CD4-positive, alpha-beta T cell treated with Interleukin-10 for 1 hour (primary cell): ENCODE measurements around the gene SRP19.
"Not testable (repeated sequence)": the region's sequence is repeated elsewhere in the genome, so short reads cannot be mapped to it uniquely, and the experiment has no call there.

Experiments used
- DNase-seq: peaks from one replicate; pipeline ENCODE4 v3.0.0-alpha.2; 2020

The SRP19 gene

GRCh38 chr5:112860929-112861637 is at the start of gene SRP19:
SRP19 (plus strand) TSS chr5:112861287; CDS start chr5:112861377, 90 bp downstream.
- DNase-seq: peak; percentile 94

DNA sequence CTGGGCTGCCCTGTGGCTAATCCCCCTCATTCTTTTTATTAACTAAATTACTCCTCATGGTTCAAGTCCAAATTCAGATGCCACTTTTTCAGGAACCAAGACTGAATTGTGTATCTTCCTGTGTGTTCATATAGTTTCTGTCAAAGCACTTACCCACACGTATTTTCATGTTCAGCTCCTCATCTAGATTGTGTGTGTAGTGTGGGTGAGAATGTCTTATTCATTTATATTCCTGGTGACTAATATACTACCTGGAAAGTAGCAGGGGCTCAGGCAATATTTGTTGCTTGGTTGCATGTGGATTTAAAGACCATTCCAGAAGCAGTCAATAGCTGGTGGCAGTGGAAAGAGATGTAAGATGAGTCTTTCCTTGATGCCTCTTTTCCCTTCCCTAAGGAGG is 48.5 kb upstream of the SRP19 start:
- no peak for DNase-seq

DNA sequence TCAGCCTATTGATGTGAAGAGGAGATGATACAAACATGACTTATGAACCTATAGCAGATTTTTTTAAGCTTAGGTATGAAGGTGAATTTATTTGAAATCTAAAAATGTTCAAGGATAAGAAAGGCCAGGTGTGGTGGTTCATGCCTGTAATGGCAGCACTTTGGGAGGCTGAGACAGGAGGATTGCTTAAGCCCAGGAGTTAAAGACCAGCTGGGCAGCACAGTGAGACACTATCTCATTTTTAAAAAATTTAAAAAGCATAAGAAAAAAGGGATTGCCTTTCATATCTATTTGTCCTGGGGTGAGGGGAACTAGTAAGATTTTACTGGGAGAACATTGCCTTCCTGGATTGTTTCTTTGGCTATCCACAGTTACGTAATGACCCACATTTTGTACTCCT is 40.8 kb upstream of the SRP19 start:
- no peak for DNase-seq

- no peak for DNase-seq
Observed at GRCh38 chr5:112822456-112822855, 38.6 kb upstream of the SRP19 start.

- DNase-seq: no peak
Observed at GRCh38 chr5:112823181-112823580, 37.9 kb upstream of the SRP19 start.

DNA sequence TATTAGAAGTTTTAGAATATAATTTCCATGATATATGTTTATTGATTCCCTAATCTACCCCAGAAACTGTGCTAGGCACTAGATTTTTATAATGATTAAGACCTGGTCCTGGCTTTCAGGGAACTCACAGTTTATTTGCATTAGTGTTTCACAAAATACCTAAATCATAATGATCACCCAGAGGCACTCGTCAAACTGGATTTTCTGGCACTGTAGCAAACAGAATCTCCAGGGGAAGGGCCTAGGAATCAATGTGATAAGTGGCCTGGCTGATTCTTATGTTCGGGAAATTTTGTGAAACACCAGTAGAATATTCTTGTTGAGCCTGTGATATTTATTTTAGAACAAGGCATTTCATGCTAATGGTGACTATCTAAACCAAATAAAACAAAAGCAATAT is 37.4 kb upstream of the SRP19 start:
- DNase-seq: no peak

DNA sequence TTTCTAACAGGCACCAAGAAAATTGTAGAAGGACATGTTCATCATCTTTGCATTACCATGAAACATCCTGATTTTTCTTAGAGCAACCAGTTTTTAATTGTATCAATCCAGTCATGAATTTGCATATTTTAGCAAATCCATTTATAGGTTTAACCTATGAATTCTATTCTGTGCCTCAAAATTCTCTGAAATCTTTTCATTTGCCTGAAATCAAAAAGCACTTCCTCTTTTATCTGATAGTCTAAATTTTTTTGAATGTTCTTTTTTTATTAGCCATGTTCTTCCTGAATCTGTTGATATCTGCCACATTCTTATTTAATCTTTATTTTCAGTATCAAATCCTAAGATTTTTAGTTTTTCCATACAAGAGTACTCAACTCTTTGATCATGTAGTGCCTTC is 36.9 kb upstream of the SRP19 start:
- DNase-seq: no peak

DNA sequence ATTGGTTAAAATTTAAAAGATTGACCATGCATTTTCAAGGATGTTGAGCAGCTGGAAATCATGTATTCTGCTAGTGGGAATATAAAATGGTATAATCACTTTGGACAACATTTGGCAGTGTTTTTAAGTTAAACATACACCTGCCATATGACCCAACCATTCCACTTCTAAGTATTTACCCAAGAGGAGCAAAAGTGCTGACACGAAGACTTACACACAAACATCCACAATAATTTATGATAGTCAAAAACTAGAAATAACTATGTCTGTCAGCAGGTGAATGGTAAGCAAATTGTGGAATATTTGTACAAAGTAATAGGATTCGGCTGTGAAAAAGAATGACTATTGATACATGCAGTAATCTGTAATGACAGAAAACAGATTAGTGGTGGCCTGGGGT is 30.7 kb upstream of the SRP19 start:
- DNase-seq: no peak

- no peak for DNase-seq
Observed at GRCh38 chr5:112833971-112834370, 27.1 kb upstream of the SRP19 start.

GRCh38 chr5:112844489-112844888 is 16.6 kb upstream of the SRP19 start:
- no peak for DNase-seq

- DNase-seq: no peak
Observed at GRCh38 chr5:112846556-112846955, 14.5 kb upstream of the SRP19 start.

- no peak for DNase-seq
Observed at GRCh38 chr5:112847306-112847705, 13.8 kb upstream of the SRP19 start.

- peak; percentile 60 for DNase-seq
Observed at GRCh38 chr5:112848116-112848811, 12.8 kb upstream of the SRP19 start.

GRCh38 chr5:112849912-112850311 is 11.2 kb upstream of the SRP19 start:
- no peak for DNase-seq

DNA sequence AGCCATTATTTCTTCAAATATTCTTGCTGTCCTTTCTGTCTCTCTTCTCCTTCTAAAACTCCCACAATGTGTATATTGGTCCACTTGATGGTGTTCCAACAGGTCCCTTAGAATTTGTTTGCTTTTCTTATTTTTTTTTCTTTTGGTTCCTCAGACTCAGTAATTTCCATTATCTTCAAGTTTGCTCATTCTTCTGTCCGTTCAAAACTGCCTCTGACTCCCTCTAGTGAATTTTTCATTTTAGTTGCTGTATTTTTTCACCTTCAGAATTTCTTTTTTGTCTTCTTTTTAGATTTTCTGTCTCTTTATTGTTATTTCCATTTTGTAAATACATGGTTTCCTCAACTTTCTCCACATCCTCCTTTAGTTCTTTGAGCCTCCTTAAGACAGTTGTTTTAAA is 6.4 kb upstream of the SRP19 start:
- DNase-seq: no peak

DNA sequence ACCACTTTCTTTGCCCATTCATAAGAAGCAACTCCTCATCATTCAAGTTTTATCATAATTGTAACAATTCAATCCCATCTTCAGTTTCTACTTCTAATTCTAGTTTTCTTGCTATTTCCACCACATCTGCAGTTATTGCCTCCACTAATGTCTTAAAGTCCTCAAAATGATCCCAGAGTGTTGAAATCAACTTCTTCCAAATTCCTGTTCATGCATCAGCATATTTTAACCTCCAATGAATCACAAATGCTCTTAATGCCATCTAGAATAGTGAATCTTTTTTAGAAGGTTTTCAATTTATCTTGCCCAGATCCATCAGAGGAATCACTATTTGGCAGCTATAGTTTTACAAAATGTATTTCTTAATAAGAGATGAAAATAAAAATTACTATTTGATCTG is 3.2 kb upstream of the SRP19 start:
- no peak for DNase-seq

- not testable (repeated sequence) for DNase-seq
Observed at GRCh38 chr5:112860571-112860928, 537 bp upstream of the SRP19 start.

- peak; percentile 10 for DNase-seq
Observed at GRCh38 chr5:112861638-112861985, 525 bp downstream of the SRP19 start.

DNA sequence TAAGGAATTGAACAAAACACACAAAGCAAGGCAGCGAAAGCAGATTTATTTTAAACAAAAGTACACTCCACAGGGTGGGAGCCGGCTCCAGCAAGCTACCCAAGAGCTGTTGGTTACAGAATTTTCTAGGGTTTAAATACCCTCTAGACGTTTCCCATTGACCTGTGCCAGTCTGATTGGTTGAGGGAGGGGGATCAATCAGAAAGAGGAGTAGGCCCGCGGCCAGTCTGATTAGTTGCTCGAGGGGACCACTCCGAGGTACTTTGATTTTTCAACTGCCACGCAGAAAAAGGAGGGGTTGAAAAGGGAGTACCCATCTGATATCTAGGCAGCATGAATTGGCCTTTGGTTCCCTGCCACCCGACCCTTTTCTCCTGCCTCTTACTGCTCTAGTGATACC is 998 bp downstream of the SRP19 start:
- DNase-seq: no peak

DNA sequence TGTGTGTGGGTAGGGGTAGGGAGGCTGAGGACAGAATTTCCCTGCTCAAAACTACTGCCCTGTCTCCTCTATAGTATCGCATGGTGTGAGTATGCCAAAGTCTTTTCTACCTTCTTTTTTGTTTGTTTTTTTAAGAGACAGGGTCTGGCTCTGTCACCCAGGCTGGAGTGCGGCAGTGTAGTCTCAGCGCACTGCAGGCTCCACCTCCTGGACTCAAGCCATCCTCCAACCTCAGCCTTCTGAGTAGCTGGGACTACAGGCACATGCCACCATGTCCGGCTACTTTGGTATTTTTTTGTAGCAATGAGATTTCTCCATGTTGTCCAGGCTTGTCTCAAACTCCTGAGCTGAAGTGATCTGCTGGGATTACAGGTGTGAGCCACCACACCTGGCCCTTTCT is 2.5 kb downstream of the SRP19 start:
- no peak for DNase-seq

DNA sequence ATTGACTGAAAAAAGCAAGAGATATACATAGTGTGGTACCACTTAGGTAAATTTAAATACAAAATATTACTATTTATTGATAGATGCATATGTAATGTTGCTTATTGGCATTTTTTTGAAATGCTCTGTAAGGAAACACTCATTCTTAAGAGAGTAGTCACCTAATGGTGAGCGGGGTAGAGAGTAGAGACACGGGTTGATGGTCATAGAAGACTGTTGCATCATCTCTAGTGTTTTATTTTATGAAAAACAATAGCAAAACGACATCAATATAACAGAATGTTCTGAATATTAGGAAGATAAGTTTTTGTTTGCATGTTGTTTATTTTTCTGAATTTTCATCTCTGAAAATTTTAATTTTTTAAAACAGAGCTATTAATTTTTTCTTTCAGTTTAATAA is 4.0 kb downstream of the SRP19 start:
- no peak for DNase-seq

- DNase-seq: no peak
Observed at GRCh38 chr5:112866739-112867138, 5.7 kb downstream of the SRP19 start.

GRCh38 chr5:112867411-112867810 is 6.3 kb downstream of the SRP19 start:
- no peak for DNase-seq

DNA sequence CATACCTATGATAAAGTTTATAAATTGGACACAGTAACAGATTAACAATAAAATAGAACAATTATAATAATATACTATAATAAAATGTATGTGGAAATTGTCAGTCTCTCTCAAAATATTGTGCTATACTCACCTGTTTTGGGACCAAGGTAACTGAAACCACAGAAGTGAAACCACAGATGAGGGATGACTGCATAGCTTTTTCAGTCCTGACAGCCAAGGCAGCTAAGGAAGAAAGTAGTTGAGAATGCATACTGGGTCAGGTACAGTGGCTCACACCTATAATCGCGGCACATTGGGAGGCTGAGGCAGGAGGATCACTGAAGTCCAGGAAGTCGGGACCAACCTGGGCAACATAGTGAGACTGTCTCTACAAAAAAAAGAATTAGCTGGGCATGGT is 8.9 kb downstream of the SRP19 start:
- DNase-seq: peak; percentile 39

DNA sequence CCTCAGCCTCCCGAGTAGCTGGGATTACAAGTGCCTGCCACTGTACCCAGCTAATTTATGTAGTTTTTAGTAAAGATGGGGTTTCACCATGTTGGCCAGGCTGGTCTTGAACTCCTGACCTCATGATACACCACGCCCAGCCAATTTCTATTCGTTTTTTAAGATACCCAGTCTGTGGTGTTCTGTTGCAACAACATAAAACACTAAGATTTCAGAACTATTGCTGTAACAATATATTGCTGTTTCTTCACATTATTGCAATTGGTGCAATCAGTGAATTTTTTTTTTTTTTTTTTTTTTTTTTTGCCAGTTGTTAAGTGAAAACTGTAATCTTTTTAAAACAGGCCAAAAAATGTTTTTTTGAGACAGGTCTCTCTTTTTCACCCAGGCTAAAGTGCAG is 9.9 kb downstream of the SRP19 start:
- DNase-seq: no peak
